Kidney (tissue), 14 donors: ENCODE data around the gene LDLRAP1. TPM values are rescaled to one million over a fixed set of nuclear protein-coding genes. Genes with fewer than 3 reads are reported as not detected.

Experiments used
- DNase-seq, 5 donors: peaks; one replicate each; pipeline ENCODE4 v3.0.0-alpha.2; 2013 to 2020
- FAIRE-seq: peaks from 2 replicates; lab custom pipeline; 2012; peaks lifted over from hg19 to GRCh38; lab: Jason Lieb, UNC
- H3K27ac ChIP-seq, 2 donors: one replicate each; pipeline ENCODE4 v1.7.0; 2013; ENCODE audit warnings: low read depth in 2 of 2, low read length in 2 of 2, inconsistent platforms in 1 of 2
- H3K27me3 ChIP-seq: one replicate; pipeline ENCODE4 v1.7.1; 2013; ENCODE audit warnings: low read length, inconsistent platforms; ENCODE audit not compliant: control insufficient read depth, insufficient read depth
- H3K36me3 ChIP-seq, 3 donors: one replicate each; pipeline versions ENCODE4 v1.7.0 to v1.7.1; 2013; ENCODE audit warnings: low read length in 3 of 3, control low read depth in 1 of 3, inconsistent platforms in 1 of 3; ENCODE audit not compliant: insufficient read depth in 3 of 3, control insufficient read depth in 2 of 3
- H3K4me1 ChIP-seq, 3 donors: one replicate each; pipeline versions ENCODE4 v1.7.0 to v1.7.1; 2013; ENCODE audit warnings: low read length in 3 of 3, inconsistent platforms in 1 of 3, low read depth in 1 of 3; ENCODE audit not compliant: control insufficient read depth in 2 of 3, insufficient read depth in 2 of 3
- H3K4me3 ChIP-seq, 3 donors: one replicate each; pipeline versions ENCODE4 v1.7.0 to v1.8.1; 2013; ENCODE audit warnings: low read length in 3 of 3, control low read depth in 1 of 3, inconsistent platforms in 1 of 3
- H3K9ac ChIP-seq, 3 donors: one replicate each; pipeline versions ENCODE4 v1.7.0 to v1.7.1; 2013; ENCODE audit warnings: low read length in 3 of 3, control low read depth in 1 of 3, inconsistent platforms in 1 of 3
- H3K9me3 ChIP-seq, 3 donors: one replicate each; pipeline versions ENCODE4 v1.7.0 to v1.7.1; 2013; ENCODE audit warnings: low read length in 3 of 3, control low read depth in 1 of 3, inconsistent platforms in 1 of 3; ENCODE audit not compliant: control insufficient read depth in 2 of 3, insufficient read depth in 1 of 3
- intact Hi-C: fragments of 100-400 bp; cut with DNase I; formaldehyde crosslinking; loops from one replicate; pipeline ENCODE4 v1.11.1; 2022
- polyA plus RNA-seq: library from polyadenylated mRNA; stranded (reverse); fragments of 350-450 nt; fragmentation: Illumina TruSeq; extraction: RNeasy Lipid Tissue Mini Kit (QIAGEN cat#74804); gene quantifications from one replicate; pipeline ENCODE4 v1.2.3, GENCODE V29; 2014; ENCODE audit warnings: low read depth, low replicate concordance; ENCODE audit not compliant: insufficient read depth
- total RNA-seq: library from RNA; stranded (reverse); fragmentation: NEBNext Ultra II Directional; extraction: Animal tissue kit (Norgen Biotek cat#: 25700); gene quantifications from one replicate; pipeline ENCODE4 v1.2.1, GENCODE V29; 2021
- TF ChIP-seq, protein P1 (sequence below): IDR thresholded peaks from 3 replicates; pipeline ENCODE4 v1.5.1; 2012; ENCODE audit warnings: mild to moderate bottlenecking, moderate library complexity, borderline replicate concordance; ENCODE audit not compliant: insufficient read depth; ENCODE audit errors: extremely low read depth
- donor health status: control.
- donor health status: control.
- donor health status: control.
- donor health status: control.
- donor health status: control.
- donor health status: DM: yes; HTN: yes; CAD: no.
- donor health status: Normal renal cell carcinoma (clear cell type).

LDLRAP1 gene
- total and polyA plus RNA-seq, 2 donors from 2014 or later: 14.4 to 26.2 TPM

DNA sequence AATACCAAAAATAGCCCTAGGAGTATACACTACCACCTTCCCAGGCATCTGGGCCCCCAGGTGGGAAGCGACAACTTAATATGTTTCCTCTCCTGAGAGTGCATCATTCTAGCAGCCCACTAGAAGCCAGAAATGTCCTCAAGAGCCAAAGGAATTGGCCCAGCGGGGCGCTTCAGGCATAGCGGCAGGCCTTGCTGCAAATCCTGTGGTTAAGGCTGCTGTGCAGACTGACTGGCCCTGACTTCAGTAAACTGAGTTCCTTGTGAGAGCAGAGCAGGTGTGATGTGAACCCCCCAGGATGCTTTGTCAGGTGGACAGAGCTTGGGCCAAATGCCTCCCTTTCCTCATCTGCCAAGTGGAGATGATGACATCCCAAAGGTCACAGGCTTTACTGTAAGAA is 29.7 kb upstream of the LDLRAP1 start:
- Histone ChIP-seq H3K36me3 (no peaks in the 10 kb centered on the region), H3K4me3 (no peak overlapping the region), H3K9ac (no peak overlapping the region), H3K27ac (no peak overlapping the region), H3K27me3 (no peaks in the 10 kb centered on the region), H3K4me1 (no peaks in the 10 kb centered on the region), H3K9me3 (no peaks in the 10 kb centered on the region)
- DNase-seq (no peak), FAIRE-seq (no peak)
- TF ChIP-seq, protein P1, sequence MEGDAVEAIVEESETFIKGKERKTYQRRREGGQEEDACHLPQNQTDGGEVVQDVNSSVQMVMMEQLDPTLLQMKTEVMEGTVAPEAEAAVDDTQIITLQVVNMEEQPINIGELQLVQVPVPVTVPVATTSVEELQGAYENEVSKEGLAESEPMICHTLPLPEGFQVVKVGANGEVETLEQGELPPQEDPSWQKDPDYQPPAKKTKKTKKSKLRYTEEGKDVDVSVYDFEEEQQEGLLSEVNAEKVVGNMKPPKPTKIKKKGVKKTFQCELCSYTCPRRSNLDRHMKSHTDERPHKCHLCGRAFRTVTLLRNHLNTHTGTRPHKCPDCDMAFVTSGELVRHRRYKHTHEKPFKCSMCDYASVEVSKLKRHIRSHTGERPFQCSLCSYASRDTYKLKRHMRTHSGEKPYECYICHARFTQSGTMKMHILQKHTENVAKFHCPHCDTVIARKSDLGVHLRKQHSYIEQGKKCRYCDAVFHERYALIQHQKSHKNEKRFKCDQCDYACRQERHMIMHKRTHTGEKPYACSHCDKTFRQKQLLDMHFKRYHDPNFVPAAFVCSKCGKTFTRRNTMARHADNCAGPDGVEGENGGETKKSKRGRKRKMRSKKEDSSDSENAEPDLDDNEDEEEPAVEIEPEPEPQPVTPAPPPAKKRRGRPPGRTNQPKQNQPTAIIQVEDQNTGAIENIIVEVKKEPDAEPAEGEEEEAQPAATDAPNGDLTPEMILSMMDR: no peak
- intact Hi-C loops: no loop called here

GRCh38 chr1:25515033-25515432 is 28.4 kb upstream of the LDLRAP1 start:
- intact Hi-C loops: no loop called here
- Histone ChIP-seq H3K9ac (no peak overlapping the region), H3K27ac (no peak overlapping the region), H3K36me3 (no peaks in the 10 kb centered on the region), H3K9me3 (no peaks in the 10 kb centered on the region), H3K4me1 (no peaks in the 10 kb centered on the region), H3K27me3 (no peaks in the 10 kb centered on the region), H3K4me3 (no peak overlapping the region)
- DNase-seq: no peak
- FAIRE-seq: no peak
- TF ChIP-seq, protein P1: no peak

DNA sequence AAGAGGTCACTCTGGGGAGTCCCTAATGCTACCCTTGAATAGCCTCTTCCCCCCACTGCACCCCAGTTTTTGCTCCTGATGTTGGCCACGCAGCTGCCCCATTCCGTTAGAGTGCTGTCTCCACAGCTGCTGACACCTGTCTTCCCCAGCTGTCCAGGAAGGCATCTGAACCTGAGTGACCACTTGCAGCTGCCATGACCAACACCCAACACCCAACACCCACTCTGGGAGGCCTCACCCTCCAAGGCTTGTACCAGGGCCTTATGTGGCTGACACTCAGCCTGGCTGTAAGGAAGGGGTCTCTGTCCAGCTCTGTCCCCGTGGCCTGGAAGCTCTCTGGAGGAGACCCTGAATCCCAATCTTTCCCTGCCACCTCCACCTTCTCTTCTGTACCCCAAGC is 26.7 kb upstream of the LDLRAP1 start:
- Histone ChIP-seq H3K9ac (no peak overlapping the region), H3K4me3 (no peak overlapping the region), H3K27me3 (no peaks in the 10 kb centered on the region), H3K4me1 (peaks cover 0 to 1% (median 0%) of the 10 kb centered on the region in 3 donors), H3K36me3 (no peaks in the 10 kb centered on the region), H3K9me3 (no peaks in the 10 kb centered on the region), H3K27ac (no peak overlapping the region)
- no peak for FAIRE-seq
- intact Hi-C loops: no loop called here
- no peak for DNase-seq
- TF ChIP-seq, protein P1: no peak
